22Rv1 (cell line): ENCODE measurements around the gene MTG2.

ENCODE experiments used
- H3K27ac ChIP-seq: fragments of 450-650 bp; 2 replicates; pipeline ENCODE4 v1.5.1; 2017
- CTCF ChIP-seq: fragments of 450-650 bp; IDR thresholded peaks from 2 replicates; pipeline ENCODE4 v1.5.1; 2017; ENCODE audit warnings: mild to moderate bottlenecking
- ZFX ChIP-seq: fragments of 450-650 bp; IDR thresholded peaks from 2 replicates; pipeline ENCODE4 v1.6.1; 2017; ENCODE audit warnings: antibody characterized with exemption, borderline replicate concordance

The MTG2 gene

GRCh38 chr20:62179162-62179504, 3.7 kb upstream of the MTG2 start:
- no peak overlapping the region for H3K27ac ChIP-seq
- TF ChIP-seq CTCF (no peak), ZFX (no peak)

- peak overlapping the region; percentile 86 for H3K27ac ChIP-seq
- TF ChIP-seq CTCF (no peak), ZFX (no peak)
These were observed 1.0 kb upstream of the MTG2 start for GRCh38 chr20:62181808-62182207.

- TF ChIP-seq CTCF: no peak
- no peak for TF ChIP-seq ZFX
- H3K27ac ChIP-seq: peak overlapping the region; percentile 86
These were observed 756 bp downstream of the MTG2 start for GRCh38 chr20:62183426-62184142.

- H3K27ac ChIP-seq: no peak overlapping the region
- TF ChIP-seq CTCF: no peak
These were observed 3.2 kb downstream of the MTG2 start for GRCh38 chr20:62186096-62186426.

- TF ChIP-seq ZFX (no peak), CTCF (no peak)
These were observed 4.3 kb downstream of the MTG2 start for GRCh38 chr20:62186887-62187866.

GRCh38 chr20:62190639-62191411, 8.0 kb downstream of the MTG2 start:
- H3K27ac ChIP-seq: no peak overlapping the region
- no peak for TF ChIP-seq ZFX
- no peak for TF ChIP-seq CTCF

More at GRCh38 chr20:62186887-62187866, 4.3 kb downstream of the MTG2 start:
- no peak overlapping the region for H3K27ac ChIP-seq
